HL-60 (cell line): Measurements from ENCODE around the gene MAN1C1.

Source experiments
- POLR2AphosphoS5 ChIP-seq: IDR thresholded peaks from 2 replicates; pipeline ENCODE4 v1.6.1; 2012; ENCODE audit warnings: low read depth
- TF ChIP-seq, protein P1 (sequence below): IDR thresholded peaks from one replicate; pipeline ENCODE4 v1.5.1; 2011; ENCODE audit warnings: low read length, control low read depth, inconsistent platforms; ENCODE audit not compliant: insufficient read depth

DNA sequence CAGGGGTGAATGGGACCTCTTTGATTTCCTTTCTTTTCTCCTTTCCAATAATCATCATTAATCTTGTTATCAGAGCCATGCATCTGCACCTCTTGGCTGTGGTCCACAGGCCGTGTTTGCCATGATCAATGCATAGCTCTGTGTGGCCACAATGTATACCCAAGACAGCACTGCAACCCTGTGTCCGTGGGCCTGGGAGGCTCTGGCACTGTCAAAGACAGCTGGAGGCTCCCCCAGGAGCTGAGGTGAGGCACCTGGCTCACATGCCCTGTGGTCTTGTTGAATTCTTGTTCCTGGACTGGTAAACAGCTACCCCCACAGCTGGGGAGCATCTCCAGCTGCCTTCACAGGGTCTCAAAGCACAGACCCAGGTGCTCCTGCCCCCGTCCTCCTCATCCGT, 116.2 kb downstream of the MAN1C1 start:
- TF ChIP-seq, protein P1, sequence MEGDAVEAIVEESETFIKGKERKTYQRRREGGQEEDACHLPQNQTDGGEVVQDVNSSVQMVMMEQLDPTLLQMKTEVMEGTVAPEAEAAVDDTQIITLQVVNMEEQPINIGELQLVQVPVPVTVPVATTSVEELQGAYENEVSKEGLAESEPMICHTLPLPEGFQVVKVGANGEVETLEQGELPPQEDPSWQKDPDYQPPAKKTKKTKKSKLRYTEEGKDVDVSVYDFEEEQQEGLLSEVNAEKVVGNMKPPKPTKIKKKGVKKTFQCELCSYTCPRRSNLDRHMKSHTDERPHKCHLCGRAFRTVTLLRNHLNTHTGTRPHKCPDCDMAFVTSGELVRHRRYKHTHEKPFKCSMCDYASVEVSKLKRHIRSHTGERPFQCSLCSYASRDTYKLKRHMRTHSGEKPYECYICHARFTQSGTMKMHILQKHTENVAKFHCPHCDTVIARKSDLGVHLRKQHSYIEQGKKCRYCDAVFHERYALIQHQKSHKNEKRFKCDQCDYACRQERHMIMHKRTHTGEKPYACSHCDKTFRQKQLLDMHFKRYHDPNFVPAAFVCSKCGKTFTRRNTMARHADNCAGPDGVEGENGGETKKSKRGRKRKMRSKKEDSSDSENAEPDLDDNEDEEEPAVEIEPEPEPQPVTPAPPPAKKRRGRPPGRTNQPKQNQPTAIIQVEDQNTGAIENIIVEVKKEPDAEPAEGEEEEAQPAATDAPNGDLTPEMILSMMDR, result no peak
- no peak for TF ChIP-seq POLR2AphosphoS5
